Mammary epithelial cell (primary cell): Measurements from ENCODE around the gene SLC7A14.

ENCODE experiments used
- EZH2 ChIP-seq: IDR thresholded peaks from 2 replicates; pipeline ENCODE4 v1.6.1; 2012; ENCODE audit warnings: low read length, inconsistent platforms, borderline replicate concordance
- TF ChIP-seq, protein P1 (sequence below), 2 donors: IDR thresholded peaks in 1 of 2; conservative IDR thresholded peaks in 1 of 2; 2 replicates each; pipeline ENCODE4 v1.5.1; 2011 to 2012; ENCODE audit warnings: inconsistent platforms in 2 of 2, low read length in 2 of 2, mild to moderate bottlenecking in 2 of 2, control low read depth in 1 of 2, low read depth in 1 of 2; ENCODE audit not compliant: insufficient read depth in 1 of 2; ENCODE audit errors: extremely low read depth in 1 of 2

DNA sequence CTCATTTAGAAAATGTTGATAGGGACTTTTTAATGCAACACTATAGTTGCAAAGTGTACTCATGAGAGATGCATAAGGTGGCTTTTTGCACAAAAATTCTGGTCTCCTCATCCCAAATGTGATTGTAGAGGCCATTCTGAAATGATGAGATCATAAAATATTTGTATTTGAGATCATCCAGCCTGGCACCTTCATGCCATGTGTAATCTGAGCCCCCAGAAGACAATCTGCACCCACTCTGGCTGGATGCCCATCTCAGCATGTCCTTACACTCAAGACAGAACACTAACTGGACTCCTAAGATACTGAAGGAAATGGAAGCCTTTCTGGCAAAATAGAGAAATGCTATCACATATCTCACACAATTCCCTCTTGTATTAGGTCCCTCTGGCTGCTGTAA is 49.2 kb downstream of the SLC7A14 start:
- TF ChIP-seq EZH2 = no peak
- TF ChIP-seq, protein P1, sequence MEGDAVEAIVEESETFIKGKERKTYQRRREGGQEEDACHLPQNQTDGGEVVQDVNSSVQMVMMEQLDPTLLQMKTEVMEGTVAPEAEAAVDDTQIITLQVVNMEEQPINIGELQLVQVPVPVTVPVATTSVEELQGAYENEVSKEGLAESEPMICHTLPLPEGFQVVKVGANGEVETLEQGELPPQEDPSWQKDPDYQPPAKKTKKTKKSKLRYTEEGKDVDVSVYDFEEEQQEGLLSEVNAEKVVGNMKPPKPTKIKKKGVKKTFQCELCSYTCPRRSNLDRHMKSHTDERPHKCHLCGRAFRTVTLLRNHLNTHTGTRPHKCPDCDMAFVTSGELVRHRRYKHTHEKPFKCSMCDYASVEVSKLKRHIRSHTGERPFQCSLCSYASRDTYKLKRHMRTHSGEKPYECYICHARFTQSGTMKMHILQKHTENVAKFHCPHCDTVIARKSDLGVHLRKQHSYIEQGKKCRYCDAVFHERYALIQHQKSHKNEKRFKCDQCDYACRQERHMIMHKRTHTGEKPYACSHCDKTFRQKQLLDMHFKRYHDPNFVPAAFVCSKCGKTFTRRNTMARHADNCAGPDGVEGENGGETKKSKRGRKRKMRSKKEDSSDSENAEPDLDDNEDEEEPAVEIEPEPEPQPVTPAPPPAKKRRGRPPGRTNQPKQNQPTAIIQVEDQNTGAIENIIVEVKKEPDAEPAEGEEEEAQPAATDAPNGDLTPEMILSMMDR (conservative IDR thresholded peaks at IDR 0.05 in 1 of 2, IDR thresholded peaks at IDR 0.05 in 1 of 2; ENCODE audit: extremely low read depth in 1 of 2, insufficient read depth in 1 of 2, low read depth in 1 of 2, low read length in 2 of 2) = no peak
